IMR-90 (cell line): ENCODE results near the gene LDB2. TPM values are rescaled to one million over a fixed set of nuclear protein-coding genes. Genes with fewer than 3 reads are reported as not detected.

Source experiments
- ATAC-seq: fragments of 200-7000 bp; cut with Tn5 transposase; 2 replicates; pipeline ENCODE4 v1.9.1; 2020; ENCODE audit warnings: low read depth, mild to moderate bottlenecking, moderate library complexity
- BruUV-seq: library from RNA; stranded (reverse); fragments of 400-500 nt; replicated peaks from 2 replicates; lab custom pipeline; 2021; lab: Mats Ljungman, UMichigan
- CTCF ChIA-PET: fragments of 300-600 bp; formaldehyde crosslinking; extraction: SDS; loops from one replicate; lab custom pipeline; 2021; ENCODE audit warnings: antibody characterized with exemption; lab: Yijun Ruan, JAX
- POLR2A ChIA-PET: fragments of 300-600 bp; sonication (Branson Sonifier 250); formaldehyde crosslinking; loops from one replicate; lab custom pipeline; 2022; ENCODE audit warnings: antibody characterized with exemption; ENCODE audit not compliant: unreplicated experiment; lab: Charles Lee
- DNase-seq: peaks from one replicate; pipeline ENCODE4 v3.0.0; 2013
- H2AFZ ChIP-seq: replicated peaks from 2 replicates; pipeline ENCODE3; 2013; ENCODE audit warnings: low read length, mild to moderate bottlenecking; ENCODE audit not compliant: poor library complexity
- H2AK5ac ChIP-seq: 2 replicates; pipeline ENCODE4 v1.6.1; 2013; ENCODE audit warnings: low read depth, low read length, inconsistent platforms
- H2AK9ac ChIP-seq: replicated peaks from 2 replicates; pipeline ENCODE3; 2013; ENCODE audit warnings: mild to moderate bottlenecking, low read depth, low read length, moderate library complexity; ENCODE audit not compliant: poor library complexity
- H2BK120ac ChIP-seq: 2 replicates; pipeline ENCODE4 v1.6.1; 2013; ENCODE audit warnings: low read depth, low read length, inconsistent platforms
- H2BK15ac ChIP-seq: 3 replicates; pipeline ENCODE4 v1.6.1; 2013; ENCODE audit warnings: low read depth, low read length, inconsistent platforms
- H2BK20ac ChIP-seq: 2 replicates; pipeline ENCODE4 v1.6.1; 2013; ENCODE audit warnings: low read depth, mild to moderate bottlenecking, inconsistent platforms, low read length, moderate library complexity
- H2BK5ac ChIP-seq: 2 replicates; pipeline ENCODE4 v1.6.1; 2013; ENCODE audit warnings: mild to moderate bottlenecking, low read depth, low read length, inconsistent platforms; ENCODE audit not compliant: poor library complexity, severe bottlenecking
- H3K14ac ChIP-seq: replicated peaks from 2 replicates; pipeline ENCODE4 v1.6.1; 2013; ENCODE audit warnings: low read depth, low read length, inconsistent platforms
- H3K18ac ChIP-seq: 2 replicates; pipeline ENCODE4 v1.6.1; 2013; ENCODE audit warnings: low read depth, low read length, control low read depth
- H3K23ac ChIP-seq: 2 replicates; pipeline ENCODE4 v1.6.1; 2013; ENCODE audit warnings: low read depth, low read length, inconsistent platforms
- H3K27ac ChIP-seq: 2 replicates; pipeline ENCODE4 v1.5.1; 2013; ENCODE audit warnings: mild to moderate bottlenecking, control low read depth, low read length; ENCODE audit not compliant: insufficient read depth
- H3K27me3 ChIP-seq: 2 replicates; pipeline ENCODE4 v1.6.1; 2013; ENCODE audit warnings: low read length; ENCODE audit not compliant: control insufficient read depth, insufficient read depth
- H3K36me3 ChIP-seq: 2 replicates; pipeline ENCODE4 v1.6.1; 2013; ENCODE audit warnings: low read length, mixed read lengths; ENCODE audit not compliant: control insufficient read depth, insufficient read depth
- H3K4ac ChIP-seq: 2 replicates; pipeline ENCODE4 v1.6.1; 2013; ENCODE audit warnings: low read depth, low read length, inconsistent platforms
- H3K4me1 ChIP-seq: 2 replicates; pipeline ENCODE4 v1.6.1; 2013; ENCODE audit warnings: low read length, mixed read lengths; ENCODE audit not compliant: control insufficient read depth, insufficient read depth
- H3K4me2 ChIP-seq: 2 replicates; pipeline ENCODE4 v1.6.1; 2013; ENCODE audit warnings: low read depth, mild to moderate bottlenecking, control low read depth, low read length, moderate library complexity
- H3K4me3 ChIP-seq: 2 replicates; pipeline ENCODE4 v1.5.1; 2013; ENCODE audit warnings: low read depth, mild to moderate bottlenecking, control low read depth, low read length, moderate library complexity; ENCODE audit not compliant: insufficient read depth
- H3K56ac ChIP-seq: 2 replicates; pipeline ENCODE4 v1.6.1; 2013; ENCODE audit warnings: low read length, inconsistent platforms; ENCODE audit not compliant: insufficient read depth; ENCODE audit errors: extremely low read depth
- H3K79me1 ChIP-seq, 2 experiments: 2 replicates each; pipeline ENCODE4 v1.6.1; 2013; ENCODE audit warnings: low read length in 2 of 2, inconsistent platforms in 1 of 2, low read depth in 1 of 2
- H3K9ac ChIP-seq: 2 replicates; pipeline ENCODE4 v1.6.1; 2013; ENCODE audit warnings: low read depth, low read length, control low read depth
- H3K9me1 ChIP-seq: 2 replicates; pipeline ENCODE4 v1.6.1; 2013; ENCODE audit warnings: low read length, inconsistent platforms; ENCODE audit not compliant: insufficient read depth
- H3K9me3 ChIP-seq: 2 replicates; pipeline ENCODE4 v1.6.1; 2013; ENCODE audit warnings: low read length; ENCODE audit not compliant: control insufficient read depth, insufficient read depth
- H4K20me1 ChIP-seq: 2 replicates; pipeline ENCODE4 v1.6.1; 2013; ENCODE audit warnings: low read length, inconsistent platforms; ENCODE audit not compliant: insufficient read depth
- H4K5ac ChIP-seq: 2 replicates; pipeline ENCODE4 v1.6.1; 2013; ENCODE audit warnings: mild to moderate bottlenecking, low read depth, low read length, control low read depth
- H4K8ac ChIP-seq, 2 experiments: 2 replicates each; pipeline ENCODE4 v1.6.1; 2013; ENCODE audit warnings: low read depth in 2 of 2, low read length in 2 of 2, control low read depth in 1 of 2, inconsistent platforms in 1 of 2
- H4K91ac ChIP-seq: 2 replicates; pipeline ENCODE4 v1.6.1; 2013; ENCODE audit warnings: low read depth, low read length, inconsistent platforms; ENCODE audit not compliant: insufficient read depth
- BHLHE40 ChIP-seq: fragments of 150-350 bp; IDR thresholded peaks from 2 replicates; pipeline ENCODE4 v1.6.1; 2016; ENCODE audit warnings: mild to moderate bottlenecking, low read depth, low read length
- CEBPB ChIP-seq: IDR thresholded peaks from 2 replicates; pipeline ENCODE4 v1.6.1; 2012; ENCODE audit warnings: low read depth, low read length, improper control_type of control experiment
- MAFK ChIP-seq: IDR thresholded peaks from 2 replicates; pipeline ENCODE4 v1.6.1; 2012; ENCODE audit warnings: low read depth, low read length, improper control_type of control experiment
- MAZ ChIP-seq: IDR thresholded peaks from 2 replicates; pipeline ENCODE4 v1.6.1; 2012; ENCODE audit warnings: low read depth, mild to moderate bottlenecking, low read length, improper control_type of control experiment, moderate library complexity, borderline replicate concordance
- RFX5 ChIP-seq: IDR thresholded peaks from 2 replicates; pipeline ENCODE4 v1.8.0; 2012; ENCODE audit warnings: low read depth, mild to moderate bottlenecking, low read length, moderate library complexity
- WGBS, 2 experiments: methylation state at CpG; one replicate each; pipeline versions ENCODE4 v1.1.5 to v1.1.7; 2013; ENCODE audit warnings: missing lambda C conversion rate in 2 of 2; ENCODE audit not compliant: insufficient read length in 1 of 2; ENCODE audit errors: extremely low coverage in 2 of 2; 5-methylcytosine and 5-hydroxymethylcytosine counted together
- dilution Hi-C: fragments of 300-500 bp; cut with HindIII; formaldehyde crosslinking; loops from one replicate; pipeline ENCODE4 v1.14.3; 2018; ENCODE audit warnings: low sequenced_read_pairs; ENCODE audit not compliant: unreplicated experiment
- in situ Hi-C: fragments of 300-500 bp; cut with MboI; formaldehyde crosslinking; loops from 3 replicates; pipeline ENCODE4 v1.14.3; 2019; ENCODE audit warnings: low sequenced_read_pairs, inconsistent platforms, mixed read lengths
- intact Hi-C: fragments of 100-400 bp; cut with micrococcal nuclease; formaldehyde crosslinking; loops from 2 replicates; pipeline ENCODE4 v1.10.0; 2022
- polyA plus RNA-seq, 3 experiments: library from polyadenylated mRNA; depleted of rRNA; stranded (reverse); fragments of >200 nt; gene quantifications; 2 replicates each; pipeline ENCODE4 v1.2.3, GENCODE V29; 2012; ENCODE audit warnings: low replicate concordance in 1 of 3
- total RNA-seq: library from RNA; depleted of rRNA; stranded (reverse); fragments of >200 nt; gene quantifications from 2 replicates; pipeline ENCODE4 v1.2.3, GENCODE V29; 2012

Gene LDB2
- total and polyA plus RNA-seq, 2 of the 4 experiments (the other 2 are of a cell fraction), result 67.9 to 116 TPM

DNA sequence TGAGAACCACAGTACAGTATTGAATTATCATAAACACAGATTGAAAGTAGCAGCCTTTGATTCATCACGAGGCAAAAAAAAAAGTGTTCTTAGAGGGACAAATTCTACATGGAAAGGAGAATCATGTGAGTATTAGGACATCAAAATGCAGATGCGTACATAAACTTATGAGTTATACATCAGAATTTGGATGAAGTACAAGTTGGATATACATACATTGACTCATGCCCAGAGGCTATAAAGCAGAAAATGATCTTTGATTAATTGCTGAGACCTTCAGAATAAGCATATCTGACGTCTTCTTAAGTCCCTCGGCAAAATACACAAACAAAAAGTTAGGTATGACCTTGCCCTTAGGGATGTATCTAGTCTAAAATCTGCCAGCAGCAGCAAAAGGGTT lies 206.4 kb downstream of the LDB2 start:
- Histone ChIP-seq H3K4me3 (no peak overlapping the region), H3K4me1 (peaks cover 17% of the 10 kb centered on the region), H3K9me1 (peaks cover 9% of the 10 kb centered on the region), H3K14ac (no peak overlapping the region; the same call in 1 of the 2 replicates), H3K56ac (no peak overlapping the region), H3K27ac (no peak overlapping the region), H3K18ac (peak overlapping the region; percentile 84; the same call in 1 of the 2 replicates), H3K36me3 (0 out of 2 replicates have a peak, but pooled peaks cover 2% of the 10 kb centered on the region), H4K5ac (peak overlapping the region; percentile 70; the same call in 1 of the 2 replicates), H2AFZ (no peak overlapping the region), H4K8ac (peak overlapping the region in 1 of 2 experiments; percentile 69; a peak in 2 of 4 replicates), H2BK120ac (peak overlapping the region; percentile 54; the same call in 1 of the 2 replicates), H4K91ac (no peak overlapping the region), H3K79me1 (peaks cover 0 to 4% of the 10 kb centered on the region in 2 experiments; a peak in 1 of 4 replicates), H4K20me1 (no peaks in the 10 kb centered on the region), H2AK9ac (no peak overlapping the region), H2AK5ac (no peak overlapping the region), H3K23ac (peak overlapping the region; percentile 75; the same call in 1 of the 2 replicates), H3K4ac (peak overlapping the region; percentile 18; the same call in 1 of the 2 replicates), H3K9ac (no peak overlapping the region), H2BK15ac (no peak overlapping the region; the same call in 2 of the 3 replicates), H3K27me3 (no peaks in the 10 kb centered on the region), H3K4me2 (peak overlapping the region; percentile 66; the same call in 1 of the 2 replicates), H2BK20ac (peak overlapping the region; percentile 38; the same call in 1 of the 2 replicates), H3K9me3 (peaks cover 6% of the 10 kb centered on the region), H2BK5ac (peak overlapping the region; percentile 53)
- intact Hi-C loops, result no loop called here
- in situ Hi-C loops, result no loop called here
- ATAC-seq (0 out of 2 replicates have a peak, but pooled peaks have one; percentile 15), DNase-seq (peak; percentile 91)
- POLR2A ChIA-PET, result no interaction called here
- BruUV-seq, result no TSS peak
- CTCF ChIA-PET, result no interaction called here
- peak; percentile 39; the same call in 1 of the 2 replicates for TF ChIP-seq BHLHE40
- peak; percentile 55; the same call in 1 of the 2 replicates for TF ChIP-seq CEBPB
- TF ChIP-seq MAFK, result peak; percentile 24
- TF ChIP-seq MAZ, result no peak
- no peak for TF ChIP-seq RFX5
- WGBS, 2 experiments, result 0% methylated on average over 1 of the region's 4 CpGs; no CpG with 5 or more reads in 1 of the 2 experiments
- dilution Hi-C loops, result no loop called here
